ENCODE measurements around the gene F2RL1.
"Not testable (repeated sequence)": the region's sequence is repeated elsewhere in the genome, so short reads cannot be mapped to it uniquely, and the experiment has no call there.

F2RL1 gene

GRCh38 chr5:76804266-76804665 lies 14.6 kb upstream of the F2RL1 start:
- intact Hi-C loops (cut with DNase I), result no loop called here
- no peak for DNase-seq

GRCh38 chr5:76805821-76806505 lies 12.9 kb upstream of the F2RL1 start:
- intact Hi-C loops (cut with DNase I), result no loop called here
- DNase-seq, result no peak

- peak in 1 of 42 donors; percentile 41 for DNase-seq
These were observed 11.5 kb upstream of the F2RL1 start for GRCh38 chr5:76807296-76807695.

GRCh38 chr5:76808141-76808691 lies 10.6 kb upstream of the F2RL1 start:
- intact Hi-C loops (cut with DNase I), result no loop called here
- peak in 21 of 42 donors; percentile 11 to 63 (median 32) for DNase-seq

More at GRCh38 chr5:76807296-76807695, 11.5 kb upstream of the F2RL1 start:
- intact Hi-C loops (cut with DNase I), result no loop called here

GRCh38 chr5:76809141-76809540 lies 9.7 kb upstream of the F2RL1 start:
- intact Hi-C loops (cut with DNase I), result no loop called here
- DNase-seq, result no peak

- DNase-seq, result no peak
- intact Hi-C loops (cut with DNase I), result no loop called here
These were observed 8.6 kb upstream of the F2RL1 start for GRCh38 chr5:76810236-76810635.

GRCh38 chr5:76811214-76811613 lies 7.6 kb upstream of the F2RL1 start:
- no peak for DNase-seq
- intact Hi-C loops (cut with DNase I), result no loop called here

- DNase-seq; intact Hi-C loops (cut with DNase I): not testable (repeated sequence)
These were observed 6.6 kb upstream of the F2RL1 start for GRCh38 chr5:76812209-76812608.

GRCh38 chr5:76813982-76814562 lies 4.8 kb upstream of the F2RL1 start:
- no peak for DNase-seq
- intact Hi-C loops (cut with DNase I), result no loop called here

- DNase-seq, result no peak
- intact Hi-C loops (cut with DNase I), result no loop called here
These were observed 2.6 kb upstream of the F2RL1 start for GRCh38 chr5:76816110-76816831.

- intact Hi-C loops (cut with DNase I), result no loop called here
- DNase-seq, result peak in 15 of 42 donors; percentile 4 to 46 (median 16)
These were observed 1.2 kb downstream of the F2RL1 start for GRCh38 chr5:76819851-76820525.

GRCh38 chr5:76820526-76820890 lies 1.7 kb downstream of the F2RL1 start:
- intact Hi-C loops (cut with DNase I), result no loop called here
- no peak for DNase-seq

GRCh38 chr5:76821136-76821535 lies 2.3 kb downstream of the F2RL1 start:
- intact Hi-C loops (cut with DNase I), result no loop called here
- no peak for DNase-seq

GRCh38 chr5:76822105-76822731 lies 3.4 kb downstream of the F2RL1 start:
- DNase-seq; intact Hi-C loops (cut with DNase I): not testable (repeated sequence)

GRCh38 chr5:76826416-76826815 lies 7.6 kb downstream of the F2RL1 start:
- intact Hi-C loops (cut with DNase I); DNase-seq: not testable (repeated sequence)

GRCh38 chr5:76831110-76831452 lies 12.3 kb downstream of the F2RL1 start:
- DNase-seq, result no peak
- intact Hi-C loops (cut with DNase I), result no loop called here

GRCh38 chr5:76836181-76836580 lies 17.4 kb downstream of the F2RL1 start:
- no peak for DNase-seq
- intact Hi-C loops (cut with DNase I), result no loop called here

GRCh38 chr5:76836585-76836984 lies 17.8 kb downstream of the F2RL1 start:
- intact Hi-C loops (cut with DNase I), result no loop called here
- no peak for DNase-seq

Data from head of caudate nucleus (tissue), 42 donors.